Inflammatory macrophage (primary cell): ENCODE data around the gene TIMM29.
A peak's percentile ranks its signal among the peaks of the same experiment; 100 is the strongest.
"Not testable (repeated sequence)": the region's sequence is repeated elsewhere in the genome, so short reads cannot be mapped to it uniquely, and the experiment has no call there.

Source experiments
- DNase-seq, 2 donors: peaks; one replicate each; pipeline ENCODE4 v3.0.0-alpha.2; 2020 to 2022

Gene TIMM29

GRCh38 chr19:10946958-10947657 lies 18.5 kb downstream of the TIMM29 start:
- no peak for DNase-seq

DNA sequence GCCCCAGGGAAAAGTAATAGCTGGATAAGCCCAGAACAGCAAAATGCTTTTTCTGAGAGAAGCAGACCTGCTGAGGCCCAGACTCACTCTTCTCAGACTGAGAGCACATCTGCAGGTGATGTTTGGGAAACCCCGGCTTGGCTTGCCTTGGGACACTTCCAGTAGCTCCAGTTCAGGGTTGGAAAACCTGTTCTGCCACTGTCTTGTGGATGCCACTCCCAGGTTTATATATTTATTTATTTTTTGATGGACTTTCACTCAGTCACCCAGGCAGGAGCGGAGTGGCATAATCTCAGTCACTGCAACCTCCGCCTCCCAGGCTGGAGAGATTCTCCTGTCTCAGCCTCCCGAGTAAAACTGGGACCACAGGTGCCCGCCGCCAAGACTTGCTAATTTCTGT lies 24.2 kb downstream of the TIMM29 start:
- no peak for DNase-seq

- DNase-seq = not testable (repeated sequence)
Measured at GRCh38 chr19:10959277-10959968, 30.8 kb downstream of the TIMM29 start.

GRCh38 chr19:10960314-10961072 lies 31.9 kb downstream of the TIMM29 start, which contains the start of gene SMARCA4:
TSS of gene SMARCA4 (plus strand) at chr19:10961030. CDS start at chr19:10984152, 23,122 bp downstream.
- DNase-seq = peak; percentile 98 to 99

GRCh38 chr19:10961073-10961860 lies 32.7 kb downstream of the TIMM29 start:
- DNase-seq = peak in 1 of 2 donors; percentile 19

- DNase-seq = no peak
Measured at GRCh38 chr19:10962863-10963262, 34.3 kb downstream of the TIMM29 start.

GRCh38 chr19:10963865-10964264 lies 35.3 kb downstream of the TIMM29 start:
- DNase-seq = no peak

DNA sequence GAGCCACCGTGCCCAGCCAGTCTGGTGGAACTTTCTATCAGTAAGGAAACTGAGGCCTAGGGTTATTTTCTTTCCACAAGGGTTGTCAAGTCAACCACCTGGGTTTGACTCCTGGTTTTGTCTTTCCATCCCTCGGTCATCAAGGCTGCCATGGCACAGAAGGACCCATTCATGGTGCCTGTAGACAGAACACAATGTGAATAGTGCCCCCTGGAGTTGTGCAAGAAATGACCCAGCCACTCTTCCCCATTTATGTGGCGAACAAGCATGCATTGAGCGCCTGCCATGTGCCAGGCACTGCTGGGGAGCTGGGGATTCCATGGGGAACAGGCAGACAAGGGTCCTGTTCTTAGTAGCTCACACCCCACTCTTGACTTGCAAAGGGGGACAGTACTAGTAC lies 36.3 kb downstream of the TIMM29 start:
- no peak for DNase-seq

DNA sequence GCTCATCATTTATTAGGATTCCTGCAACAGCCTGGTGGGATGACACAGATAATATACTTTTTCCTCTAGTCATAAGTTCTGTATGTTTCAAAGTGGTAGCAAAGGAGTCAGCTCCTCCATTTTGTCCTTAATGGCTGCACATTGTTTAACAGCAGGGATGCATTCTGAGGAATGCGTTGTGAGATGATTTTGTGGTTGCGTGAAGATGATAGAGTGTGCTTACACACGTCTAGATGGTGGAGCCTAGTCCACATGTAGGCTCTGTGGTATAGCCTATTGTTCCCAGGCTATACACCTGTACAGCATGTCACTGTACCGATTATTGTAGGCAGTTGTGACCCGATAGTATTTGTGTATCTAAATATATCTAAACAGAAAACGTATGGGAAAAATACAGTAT lies 36.8 kb downstream of the TIMM29 start:
- DNase-seq = no peak

DNA sequence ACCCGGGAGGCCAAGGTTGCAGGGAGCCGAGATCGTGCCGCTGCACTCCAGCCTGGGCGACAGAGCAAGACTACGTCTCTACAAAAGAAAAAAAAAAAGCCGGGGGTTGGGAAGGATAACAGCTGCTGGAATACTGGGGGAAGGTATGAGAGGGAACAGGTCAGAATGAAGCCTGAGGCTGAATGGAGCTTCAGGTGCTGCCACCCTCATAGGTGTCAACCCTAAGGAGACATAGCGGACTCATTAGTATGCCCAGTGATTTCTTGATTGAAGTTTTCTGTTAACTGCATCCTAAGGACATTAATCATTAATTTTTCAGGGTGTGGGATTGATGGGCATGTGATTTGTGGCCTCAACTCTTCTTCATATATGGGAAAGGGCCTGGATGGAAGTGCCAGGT lies 38.2 kb downstream of the TIMM29 start:
- DNase-seq = no peak

GRCh38 chr19:10968527-10969135 lies 40.0 kb downstream of the TIMM29 start:
- DNase-seq = no peak

GRCh38 chr19:10971107-10971726 lies 42.6 kb downstream of the TIMM29 start:
- no peak for DNase-seq

DNA sequence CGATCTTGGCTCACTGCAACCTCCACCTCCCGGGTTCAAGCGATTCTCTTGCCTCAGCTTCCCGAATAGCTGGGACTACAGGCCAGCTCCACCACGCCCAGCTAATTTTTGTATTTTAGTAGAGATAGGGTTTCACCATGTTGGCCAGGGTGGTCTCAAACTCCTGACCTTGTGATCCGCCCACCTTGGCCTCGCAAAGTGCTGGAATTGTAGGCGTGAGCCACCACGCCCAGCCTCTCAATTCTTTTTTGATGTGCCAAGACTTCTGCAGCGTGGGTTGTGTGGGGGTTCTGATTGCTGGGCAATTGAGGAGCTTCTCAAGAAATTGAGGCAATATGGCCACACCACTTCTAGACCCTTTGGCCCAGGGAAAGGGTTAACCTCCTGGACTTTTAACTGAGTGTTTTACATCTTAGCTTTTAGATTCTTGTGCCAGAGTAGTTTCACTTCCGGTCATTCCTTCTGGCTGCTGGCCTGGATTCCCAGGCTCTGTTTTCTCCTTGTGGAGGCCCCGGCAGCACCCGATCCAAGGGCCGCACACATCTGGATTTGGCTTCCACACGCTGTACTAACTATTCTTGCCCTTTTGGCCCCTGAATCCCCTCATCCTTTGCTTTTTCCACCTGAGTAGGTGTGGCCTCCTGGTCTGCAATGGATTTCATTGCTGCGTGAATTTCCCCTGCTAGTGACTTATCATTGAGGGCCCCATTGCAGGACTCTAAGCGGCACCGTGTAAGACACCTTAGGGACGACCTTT lies 46.9 kb downstream of the TIMM29 start:
- DNase-seq = no peak

- DNase-seq = no peak
Measured at GRCh38 chr19:10976131-10976892, 47.7 kb downstream of the TIMM29 start.

GRCh38 chr19:10977742-10978092 lies 49.1 kb downstream of the TIMM29 start:
- DNase-seq = peak in 1 of 2 donors; percentile 4
